HEK293T (cell line): ENCODE measurements around the gene PITX1.

Experiments used
- CTCF ChIA-PET: fragments of 350-600 bp; formaldehyde crosslinking; extraction: SDS; loops from one replicate; lab custom pipeline; 2021; ENCODE audit warnings: antibody characterized with exemption, inconsistent platforms; lab: Yijun Ruan, JAX
- POLR2A ChIA-PET: fragments of 350-600 bp; formaldehyde crosslinking; extraction: SDS; loops from one replicate; lab custom pipeline; 2020; ENCODE audit warnings: antibody characterized with exemption, inconsistent platforms; lab: Yijun Ruan, JAX
- DNase-seq: peaks from one replicate; pipeline ENCODE4 v3.0.0; 2012; ENCODE audit warnings: mixed read lengths; ENCODE audit errors: extremely low spot score
- ARNT ChIP-seq: fragments of 450-650 bp; IDR thresholded peaks from 2 replicates; pipeline ENCODE4 v1.6.1; 2017; ENCODE audit warnings: mild to moderate bottlenecking
- BHLHE40 ChIP-seq: fragments of 450-650 bp; IDR thresholded peaks from 2 replicates; pipeline ENCODE4 v1.6.1; 2016; ENCODE audit warnings: mild to moderate bottlenecking, moderate library complexity, borderline replicate concordance
- CTBP1 ChIP-seq: fragments of 450-650 bp; IDR thresholded peaks from 2 replicates; pipeline ENCODE4 v1.6.1; 2016; ENCODE audit warnings: borderline replicate concordance
- ELF4 ChIP-seq: fragments of 450-650 bp; IDR thresholded peaks from 2 replicates; pipeline ENCODE4 v1.6.1; 2017; ENCODE audit warnings: antibody characterized with exemption
- FOXA1 ChIP-seq: fragments of 450-650 bp; IDR thresholded peaks from 2 replicates; pipeline ENCODE4 v1.6.1; 2016; ENCODE audit warnings: mild to moderate bottlenecking
- FOXK2 ChIP-seq: fragments of 450-650 bp; IDR thresholded peaks from 2 replicates; pipeline ENCODE4 v1.6.1; 2016; ENCODE audit warnings: mild to moderate bottlenecking
- FOXM1 ChIP-seq: fragments of 450-650 bp; IDR thresholded peaks from 2 replicates; pipeline ENCODE4 v1.6.1; 2017; ENCODE audit warnings: mild to moderate bottlenecking, borderline replicate concordance
- HDGF ChIP-seq: fragments of 450-650 bp; IDR thresholded peaks from 2 replicates; pipeline ENCODE4 v1.6.1; 2017; ENCODE audit warnings: antibody characterized with exemption, borderline replicate concordance
- L3MBTL2 ChIP-seq: fragments of 450-650 bp; conservative IDR thresholded peaks from 2 replicates; pipeline ENCODE4 v1.6.1; 2016; ENCODE audit warnings: mild to moderate bottlenecking
- LEF1 ChIP-seq: fragments of 450-650 bp; IDR thresholded peaks from 2 replicates; pipeline ENCODE4 v1.6.1; 2017; ENCODE audit warnings: mild to moderate bottlenecking, borderline replicate concordance
- NFRKB ChIP-seq: fragments of 450-650 bp; IDR thresholded peaks from 2 replicates; pipeline ENCODE4 v1.6.1; 2016; ENCODE audit warnings: mild to moderate bottlenecking, moderate library complexity
- PKNOX1 ChIP-seq: fragments of 450-650 bp; IDR thresholded peaks from 2 replicates; pipeline ENCODE4 v1.6.1; 2016
- SP1 ChIP-seq: fragments of 450-650 bp; IDR thresholded peaks from 2 replicates; pipeline ENCODE4 v1.6.1; 2017
- SUZ12 ChIP-seq: fragments of 450-650 bp; IDR thresholded peaks from 2 replicates; pipeline ENCODE4 v1.6.1; 2016; ENCODE audit warnings: mild to moderate bottlenecking
- TARDBP ChIP-seq: fragments of 450-650 bp; IDR thresholded peaks from 2 replicates; pipeline ENCODE4 v1.6.1; 2016
- ZNF384 ChIP-seq: fragments of 450-650 bp; IDR thresholded peaks from 2 replicates; pipeline ENCODE4 v1.6.1; 2016

PITX1 gene

GRCh38 chr5:135053989-135054388 lies 20.0 kb upstream of the PITX1 start:
- POLR2A ChIA-PET = interaction anchor here (0.9 kb wide), 1 partner anchor 19 kb away, joined by 3 read pairs; no protein-coding TSS in a partner anchor
- DNase-seq = no peak
- CTCF ChIA-PET = interaction anchor here (0.6 kb wide), 1 partner anchor 58 kb away, joined by 3 read pairs; no protein-coding TSS in a partner anchor
- TF ChIP-seq BHLHE40 = no peak
- TF ChIP-seq NFRKB = no peak
- TF ChIP-seq TARDBP = no peak
- TF ChIP-seq L3MBTL2 = no peak
- no peak for TF ChIP-seq HDGF
- TF ChIP-seq FOXK2 = no peak
- TF ChIP-seq ELF4 = no peak

- CTCF ChIA-PET = interaction anchor here (0.6 to 1.4 kb wide), 2 partner anchors 29 to 449 kb away, joined by 3 read pairs; no protein-coding TSS in a partner anchor
- DNase-seq = no peak
- TF ChIP-seq CTBP1 = no peak
- TF ChIP-seq SP1 = no peak
- no peak for TF ChIP-seq LEF1
- TF ChIP-seq NFRKB = no peak
- no peak for TF ChIP-seq FOXA1
- no peak for TF ChIP-seq ZNF384
- TF ChIP-seq HDGF = no peak
- TF ChIP-seq ARNT = no peak
- no peak for TF ChIP-seq BHLHE40
- POLR2A ChIA-PET = interaction anchor here (0.9 kb wide), 1 partner anchor 19 kb away, joined by 3 read pairs; no protein-coding TSS in a partner anchor
Observed at GRCh38 chr5:135053278-135053677, 19.2 kb upstream of the PITX1 start.

GRCh38 chr5:135052511-135053145 lies 18.6 kb upstream of the PITX1 start:
- POLR2A ChIA-PET = no interaction called here
- DNase-seq = no peak
- no peak for TF ChIP-seq FOXM1
- TF ChIP-seq BHLHE40 = no peak
- TF ChIP-seq PKNOX1 = no peak
- no peak for TF ChIP-seq TARDBP
- TF ChIP-seq LEF1 = no peak
- TF ChIP-seq ARNT = no peak
- TF ChIP-seq NFRKB = no peak
- TF ChIP-seq HDGF = no peak
- TF ChIP-seq FOXK2 = no peak
- TF ChIP-seq L3MBTL2 = no peak
- no peak for TF ChIP-seq SP1
- no peak for TF ChIP-seq ZNF384
- TF ChIP-seq ELF4 = no peak
- TF ChIP-seq FOXA1 = no peak
- no peak for TF ChIP-seq CTBP1
- no peak for TF ChIP-seq SUZ12
- CTCF ChIA-PET = interaction anchor here (0.6 to 1.4 kb wide), 2 partner anchors 28 to 450 kb away, joined by 3 read pairs; no protein-coding TSS in a partner anchor

- TF ChIP-seq SP1 (no peak), L3MBTL2 (no peak), ARNT (no peak), NFRKB (no peak), FOXK2 (no peak), HDGF (no peak), BHLHE40 (no peak), FOXA1 (no peak), SUZ12 (no peak), ELF4 (no peak), LEF1 (no peak), TARDBP (no peak), PKNOX1 (no peak), FOXM1 (no peak), ZNF384 (no peak), CTBP1 (no peak)
- CTCF ChIA-PET = no interaction called here
- no peak for DNase-seq
- POLR2A ChIA-PET = interaction anchor here (1.0 kb wide), 1 partner anchor 18 kb away, joined by 3 read pairs; no protein-coding TSS in a partner anchor
Observed at GRCh38 chr5:135051872-135052271, 17.8 kb upstream of the PITX1 start.

- CTCF ChIA-PET = no interaction called here
- TF ChIP-seq SP1 (no peak), L3MBTL2 (no peak), FOXA1 (no peak), TARDBP (no peak), ZNF384 (no peak), HDGF (no peak), SUZ12 (no peak), PKNOX1 (no peak), BHLHE40 (no peak), ARNT (no peak), ELF4 (no peak), NFRKB (no peak), FOXK2 (no peak), LEF1 (no peak)
- POLR2A ChIA-PET = interaction anchor here (1.0 kb wide), 1 partner anchor 18 kb away, joined by 3 read pairs; no protein-coding TSS in a partner anchor
- DNase-seq = no peak
Observed at GRCh38 chr5:135051399-135051798, 17.4 kb upstream of the PITX1 start.

- ChIA-PET POLR2A (no interaction called here), CTCF (no interaction called here)
- DNase-seq = no peak
- TF ChIP-seq TARDBP (no peak), NFRKB (no peak), ARNT (no peak), FOXA1 (no peak), SUZ12 (no peak), SP1 (no peak), CTBP1 (no peak), BHLHE40 (no peak), PKNOX1 (no peak), LEF1 (no peak), FOXK2 (no peak), ELF4 (no peak), FOXM1 (no peak), HDGF (no peak), L3MBTL2 (no peak), ZNF384 (no peak)
Observed at GRCh38 chr5:135050244-135050767, 16.3 kb upstream of the PITX1 start.
